Right lobe of liver (tissue), 4 donors: ENCODE measurements around the gene SPATA13.

Experiments
- POLR2A ChIP-seq: fragments of 450-650 bp; IDR thresholded peaks from one replicate; pipeline ENCODE4 v1.6.1; 2017; ENCODE audit warnings: antibody characterized with exemption, mild to moderate bottlenecking
- TF ChIP-seq, protein P1 (sequence below), 4 donors: fragments of 200-600 bp in 3 of 4; fragments of 450-650 bp in 1 of 4; IDR thresholded peaks; one replicate each; pipeline versions ENCODE4 v1.5.1 to v1.8.0; 2016 to 2022; ENCODE audit warnings: antibody characterized with exemption in 4 of 4, mild to moderate bottlenecking in 2 of 4
- donor health status: DM: no; HTN: no; CAD: no.
- donor health status: DM: no; HTN: no; CAD: no.
- donor health status: DM: no; HTN: yes; CAD: no.

DNA sequence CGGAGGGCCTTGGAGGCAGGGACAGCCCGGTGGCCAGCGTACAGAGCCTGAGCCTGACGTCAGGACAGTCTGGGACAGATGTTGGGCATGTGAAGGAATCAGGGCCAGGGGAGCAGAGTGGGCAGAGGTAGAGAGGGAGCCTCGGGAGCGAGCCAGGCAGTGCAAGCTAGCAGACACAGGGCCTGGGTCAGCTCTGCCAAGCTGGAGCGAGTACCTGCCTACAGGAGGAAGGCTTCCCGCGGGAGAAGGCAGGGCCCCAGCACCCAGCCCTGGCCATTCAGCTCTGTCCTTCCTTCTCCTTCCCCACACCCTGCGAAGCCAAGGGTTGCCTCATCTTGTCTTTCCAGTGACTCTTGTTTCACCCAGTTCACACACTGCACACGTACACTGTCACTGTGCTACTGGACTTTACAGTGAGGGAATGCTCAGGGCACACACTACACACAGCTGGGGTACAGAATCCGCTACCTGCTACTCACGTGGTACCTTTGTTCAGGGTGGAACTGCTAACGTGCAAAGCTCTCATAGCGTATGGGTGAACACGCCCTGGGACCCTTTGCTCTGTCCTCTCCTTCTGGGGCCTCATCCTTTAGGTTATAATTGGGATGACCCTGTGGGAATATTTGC lies 139.1 kb downstream of the SPATA13 start:
- no peak for TF ChIP-seq POLR2A
- TF ChIP-seq, protein P1, sequence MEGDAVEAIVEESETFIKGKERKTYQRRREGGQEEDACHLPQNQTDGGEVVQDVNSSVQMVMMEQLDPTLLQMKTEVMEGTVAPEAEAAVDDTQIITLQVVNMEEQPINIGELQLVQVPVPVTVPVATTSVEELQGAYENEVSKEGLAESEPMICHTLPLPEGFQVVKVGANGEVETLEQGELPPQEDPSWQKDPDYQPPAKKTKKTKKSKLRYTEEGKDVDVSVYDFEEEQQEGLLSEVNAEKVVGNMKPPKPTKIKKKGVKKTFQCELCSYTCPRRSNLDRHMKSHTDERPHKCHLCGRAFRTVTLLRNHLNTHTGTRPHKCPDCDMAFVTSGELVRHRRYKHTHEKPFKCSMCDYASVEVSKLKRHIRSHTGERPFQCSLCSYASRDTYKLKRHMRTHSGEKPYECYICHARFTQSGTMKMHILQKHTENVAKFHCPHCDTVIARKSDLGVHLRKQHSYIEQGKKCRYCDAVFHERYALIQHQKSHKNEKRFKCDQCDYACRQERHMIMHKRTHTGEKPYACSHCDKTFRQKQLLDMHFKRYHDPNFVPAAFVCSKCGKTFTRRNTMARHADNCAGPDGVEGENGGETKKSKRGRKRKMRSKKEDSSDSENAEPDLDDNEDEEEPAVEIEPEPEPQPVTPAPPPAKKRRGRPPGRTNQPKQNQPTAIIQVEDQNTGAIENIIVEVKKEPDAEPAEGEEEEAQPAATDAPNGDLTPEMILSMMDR (IDR thresholded peaks at IDR 0.05) = no peak
